HEK293T (cell line): ENCODE measurements around the gene EXD2.

Experiments
- BHLHE40 ChIP-seq: fragments of 450-650 bp; IDR thresholded peaks from 2 replicates; pipeline ENCODE4 v1.6.1; 2016; ENCODE audit warnings: mild to moderate bottlenecking, moderate library complexity, borderline replicate concordance
- CTBP1 ChIP-seq: fragments of 450-650 bp; IDR thresholded peaks from 2 replicates; pipeline ENCODE4 v1.6.1; 2016; ENCODE audit warnings: borderline replicate concordance
- FOXA1 ChIP-seq: fragments of 450-650 bp; IDR thresholded peaks from 2 replicates; pipeline ENCODE4 v1.6.1; 2016; ENCODE audit warnings: mild to moderate bottlenecking
- FOXK2 ChIP-seq: fragments of 450-650 bp; IDR thresholded peaks from 2 replicates; pipeline ENCODE4 v1.6.1; 2016; ENCODE audit warnings: mild to moderate bottlenecking
- FOXM1 ChIP-seq: fragments of 450-650 bp; IDR thresholded peaks from 2 replicates; pipeline ENCODE4 v1.6.1; 2017; ENCODE audit warnings: mild to moderate bottlenecking, borderline replicate concordance
- HDGF ChIP-seq: fragments of 450-650 bp; IDR thresholded peaks from 2 replicates; pipeline ENCODE4 v1.6.1; 2017; ENCODE audit warnings: antibody characterized with exemption, borderline replicate concordance
- LEF1 ChIP-seq: fragments of 450-650 bp; IDR thresholded peaks from 2 replicates; pipeline ENCODE4 v1.6.1; 2017; ENCODE audit warnings: mild to moderate bottlenecking, borderline replicate concordance
- NFRKB ChIP-seq: fragments of 450-650 bp; IDR thresholded peaks from 2 replicates; pipeline ENCODE4 v1.6.1; 2016; ENCODE audit warnings: mild to moderate bottlenecking, moderate library complexity
- PKNOX1 ChIP-seq: fragments of 450-650 bp; IDR thresholded peaks from 2 replicates; pipeline ENCODE4 v1.6.1; 2016
- SP1 ChIP-seq: fragments of 450-650 bp; IDR thresholded peaks from 2 replicates; pipeline ENCODE4 v1.6.1; 2017
- SUZ12 ChIP-seq: fragments of 450-650 bp; IDR thresholded peaks from 2 replicates; pipeline ENCODE4 v1.6.1; 2016; ENCODE audit warnings: mild to moderate bottlenecking
- TARDBP ChIP-seq: fragments of 450-650 bp; IDR thresholded peaks from 2 replicates; pipeline ENCODE4 v1.6.1; 2016
- ZNF384 ChIP-seq: fragments of 450-650 bp; IDR thresholded peaks from 2 replicates; pipeline ENCODE4 v1.6.1; 2016

GRCh38 chr14:69208666-69209065 lies 17.4 kb downstream of the EXD2 start:
- no peak for TF ChIP-seq SP1
- no peak for TF ChIP-seq TARDBP
- TF ChIP-seq SUZ12: no peak
- no peak for TF ChIP-seq FOXM1
- TF ChIP-seq HDGF: no peak
- no peak for TF ChIP-seq BHLHE40
- TF ChIP-seq CTBP1: no peak
- no peak for TF ChIP-seq FOXA1
- no peak for TF ChIP-seq NFRKB
- TF ChIP-seq FOXK2: no peak
- TF ChIP-seq PKNOX1: no peak
- no peak for TF ChIP-seq LEF1
- no peak for TF ChIP-seq ZNF384
